ENCODE data around the gene GNL1. TPM values are rescaled to one million over a fixed set of nuclear protein-coding genes. Genes with fewer than 3 reads are reported as not detected.

Gene GNL1
- total RNA-seq, 4 donors from 2014 or later: 7.2 to 150 (median 79.5) TPM

GRCh38 chr6:30562470-30563425, 6.5 kb upstream of the GNL1 start:
- Histone ChIP-seq H3K36me3 (no peaks in the 10 kb centered on the region), H3K9me3 (no peaks in the 10 kb centered on the region), H3K4me1 (peaks cover 4 to 5% of the 10 kb centered on the region in 2 donors), H3K4me3 (no peak overlapping the region), H3K27me3 (no peaks in the 10 kb centered on the region), H3K27ac (no peak overlapping the region)
- intact Hi-C loops (cut with DNase I; ENCODE audit: low total_unique reads): no loop called here
- no peak for DNase-seq
- no peak for TF ChIP-seq POLR2A (IDR thresholded peaks at IDR 0.05)
- TF ChIP-seq, protein P1, sequence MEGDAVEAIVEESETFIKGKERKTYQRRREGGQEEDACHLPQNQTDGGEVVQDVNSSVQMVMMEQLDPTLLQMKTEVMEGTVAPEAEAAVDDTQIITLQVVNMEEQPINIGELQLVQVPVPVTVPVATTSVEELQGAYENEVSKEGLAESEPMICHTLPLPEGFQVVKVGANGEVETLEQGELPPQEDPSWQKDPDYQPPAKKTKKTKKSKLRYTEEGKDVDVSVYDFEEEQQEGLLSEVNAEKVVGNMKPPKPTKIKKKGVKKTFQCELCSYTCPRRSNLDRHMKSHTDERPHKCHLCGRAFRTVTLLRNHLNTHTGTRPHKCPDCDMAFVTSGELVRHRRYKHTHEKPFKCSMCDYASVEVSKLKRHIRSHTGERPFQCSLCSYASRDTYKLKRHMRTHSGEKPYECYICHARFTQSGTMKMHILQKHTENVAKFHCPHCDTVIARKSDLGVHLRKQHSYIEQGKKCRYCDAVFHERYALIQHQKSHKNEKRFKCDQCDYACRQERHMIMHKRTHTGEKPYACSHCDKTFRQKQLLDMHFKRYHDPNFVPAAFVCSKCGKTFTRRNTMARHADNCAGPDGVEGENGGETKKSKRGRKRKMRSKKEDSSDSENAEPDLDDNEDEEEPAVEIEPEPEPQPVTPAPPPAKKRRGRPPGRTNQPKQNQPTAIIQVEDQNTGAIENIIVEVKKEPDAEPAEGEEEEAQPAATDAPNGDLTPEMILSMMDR (IDR thresholded peaks at IDR 0.05): no peak

- intact Hi-C loops (cut with DNase I; ENCODE audit: low total_unique reads): no loop called here
- TF ChIP-seq, protein P1 (IDR thresholded peaks at IDR 0.05): no peak
- TF ChIP-seq POLR2A (IDR thresholded peaks at IDR 0.05): no peak
- DNase-seq: no peak
- Histone ChIP-seq H3K4me1 (peaks cover 4 to 5% of the 10 kb centered on the region in 2 donors), H3K27ac (no peak overlapping the region), H3K36me3 (no peaks in the 10 kb centered on the region), H3K27me3 (no peaks in the 10 kb centered on the region), H3K9me3 (no peaks in the 10 kb centered on the region), H3K4me3 (no peak overlapping the region)
These were observed 4.6 kb upstream of the GNL1 start for GRCh38 chr6:30560930-30561329.

DNA sequence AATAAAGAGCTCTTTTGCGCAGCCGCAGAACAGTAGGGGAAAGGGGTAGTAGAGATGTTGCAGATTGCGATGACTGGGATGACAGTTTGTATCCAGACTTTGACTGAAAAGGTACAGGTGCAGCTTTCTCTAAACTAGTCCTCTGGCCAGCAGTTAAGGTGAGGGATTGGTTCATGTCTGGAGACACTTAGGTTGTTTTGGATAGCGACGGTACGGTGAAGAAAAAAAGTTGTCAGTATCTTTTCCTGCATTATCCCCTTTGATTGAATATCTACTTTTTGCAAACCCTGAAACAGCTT, 1.3 kb upstream of the GNL1 start:
- no peaks in the 10 kb centered on the region for H3K36me3 ChIP-seq
- TF ChIP-seq POLR2A (IDR thresholded peaks at IDR 0.05): no peak
- TF ChIP-seq, protein P1 (IDR thresholded peaks at IDR 0.05): no peak
- no peak for DNase-seq
- H3K27ac ChIP-seq: peak overlapping the region; percentile 97 to 98
- H3K27me3 ChIP-seq: no peaks in the 10 kb centered on the region
- H3K4me3 ChIP-seq: peak overlapping the region; percentile 71 to 73
- peaks cover 4 to 5% of the 10 kb centered on the region in 2 donors for H3K4me1 ChIP-seq
- intact Hi-C loops (cut with DNase I; ENCODE audit: low total_unique reads): no loop called here
- no peaks in the 10 kb centered on the region for H3K9me3 ChIP-seq

DNA sequence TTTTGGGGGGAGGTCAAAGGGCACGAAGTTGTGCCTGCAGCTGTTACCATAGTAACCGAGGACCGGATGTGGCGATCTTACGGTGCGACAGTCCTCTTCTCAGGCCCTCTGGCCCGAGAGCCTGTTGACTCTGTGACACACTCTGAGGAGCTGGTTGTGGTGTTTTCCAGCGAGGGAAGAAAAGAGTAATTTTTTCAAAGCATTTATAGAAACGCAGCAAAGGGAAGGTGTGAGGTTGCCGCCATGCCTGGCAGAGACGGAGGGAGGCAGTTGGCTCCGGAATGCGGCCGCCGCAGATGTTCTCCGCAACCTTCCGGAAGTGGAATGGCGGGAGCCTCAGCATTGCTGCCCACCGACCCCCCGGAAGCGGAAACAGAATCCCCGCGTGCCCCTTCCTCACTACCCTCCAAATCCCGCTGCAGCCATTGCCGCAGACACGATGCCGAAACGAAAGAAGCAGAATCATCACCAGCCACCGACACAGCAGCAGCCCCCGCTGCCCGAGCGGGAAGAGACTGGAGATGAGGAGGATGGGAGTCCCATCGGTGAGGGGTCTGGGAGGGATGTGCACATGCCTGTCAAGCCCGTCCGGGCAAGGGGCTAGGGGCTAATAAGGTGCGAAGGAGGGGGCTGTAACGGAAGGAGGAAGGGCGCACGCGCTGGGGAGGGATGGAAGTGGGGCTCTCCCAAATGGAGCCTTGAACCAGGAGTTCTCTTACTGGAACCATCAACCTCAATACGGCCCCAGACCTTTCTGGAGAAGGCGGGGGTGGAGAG, 805 bp upstream of the GNL1 start, which contains the start of gene PRR3:
PRR3 (plus strand) TSS at position 390 of the 777 bp plus-strand sequence; CDS start at position 440, 50 bp downstream.
- no peaks in the 10 kb centered on the region for H3K36me3 ChIP-seq
- TF ChIP-seq, protein P1 (IDR thresholded peaks at IDR 0.05): no peak
- TF ChIP-seq POLR2A (IDR thresholded peaks at IDR 0.05): peak in 1 of 2 donors; percentile 37
- peak within 1 kb of the TSS; percentile 71 to 73 for H3K4me3 ChIP-seq
- peaks cover 4 to 5% of the 10 kb centered on the region in 2 donors for H3K4me1 ChIP-seq
- peak within 1 kb of the TSS; percentile 97 to 98 for H3K27ac ChIP-seq
- H3K27me3 ChIP-seq: no peaks in the 10 kb centered on the region
- H3K9me3 ChIP-seq: no peaks in the 10 kb centered on the region
- DNase-seq: peak; percentile 86 to 93
- intact Hi-C loops (cut with DNase I; ENCODE audit: low total_unique reads): no loop called here

- Histone ChIP-seq H3K4me3 (peak overlapping the region; percentile 71 to 73), H3K27ac (peak overlapping the region; percentile 97 to 98), H3K36me3 (no peaks in the 10 kb centered on the region), H3K9me3 (no peaks in the 10 kb centered on the region), H3K4me1 (peaks cover 4 to 5% of the 10 kb centered on the region in 2 donors), H3K27me3 (no peaks in the 10 kb centered on the region)
- peak in 1 of 2 donors; percentile 77 for DNase-seq
- TF ChIP-seq, protein P1 (IDR thresholded peaks at IDR 0.05): no peak
- intact Hi-C loops (cut with DNase I; ENCODE audit: low total_unique reads): no loop called here
These were observed 548 bp downstream of the GNL1 start for GRCh38 chr6:30555816-30556065.

Measured in uterus (tissue), 4 donors.